Mucosa of descending colon (tissue), 3 donors: Measurements from ENCODE around the gene UGP2. TPM values are rescaled to one million over a fixed set of nuclear protein-coding genes. Genes with fewer than 3 reads are reported as not detected.

ENCODE experiments used
- ATAC-seq: fragments of 200-7000 bp; cut with Tn5 transposase; one replicate; pipeline ENCODE4 v1.9.1; 2020; ENCODE audit warnings: mild to moderate bottlenecking, moderate library complexity
- DNase-seq, 3 donors: peaks; one replicate each; pipeline ENCODE4 v3.0.0-alpha.2; 2020
- H3K36me3 ChIP-seq: fragments of 200-600 bp; one replicate; pipeline ENCODE4 v1.8.0; 2021; ENCODE audit warnings: low read depth, mild to moderate bottlenecking
- H3K4me1 ChIP-seq: fragments of 200-600 bp; one replicate; pipeline ENCODE4 v1.8.0; 2021; ENCODE audit warnings: low read depth, mild to moderate bottlenecking
- H3K4me3 ChIP-seq: fragments of 200-600 bp; one replicate; pipeline ENCODE4 v1.8.0; 2021; ENCODE audit warnings: mild to moderate bottlenecking
- H3K9me3 ChIP-seq: fragments of 200-600 bp; one replicate; pipeline ENCODE4 v1.8.0; 2021; ENCODE audit warnings: mild to moderate bottlenecking
- CTCF ChIP-seq: fragments of 200-600 bp; IDR thresholded peaks from one replicate; pipeline ENCODE4 v1.8.0; 2022; ENCODE audit warnings: antibody characterized with exemption, mild to moderate bottlenecking
- intact Hi-C, 2 donors: fragments of 100-400 bp; cut with DNase I in 1 of 2; cut with micrococcal nuclease in 1 of 2; formaldehyde crosslinking; loops; one replicate each; pipeline versions ENCODE4 v1.11.0 to v1.11.1; 2022; cut with DNase I, micrococcal nuclease
- long read RNA-seq, 2 donors: library from polyadenylated mRNA; unstranded; transcript quantifications; one replicate each; pipeline ENCODE4 v2.0.0, GENCODE V29; 2019 to 2021
- total RNA-seq, 3 donors: library from RNA; stranded (reverse); fragmentation: NEBNext Ultra II Directional in 2 of 3; extraction: Animal tissue kit (Norgen Biotek cat#: 25700) in 2 of 3; gene quantifications; one replicate each; pipeline versions ENCODE4 v1.2.1 to v1.2.4, GENCODE V29; 2021 to 2023
- donor health status: DM: no; HTN: no; CAD: no; lungs with moderate emphysema.
- donor health status: DM: no; HTN: no; CAD: no.
- donor health status: DM: no; HTN: yes; CAD: no.

The UGP2 gene
- total RNA-seq: 100 to 1,000 TPM; 408 to 683 (median 538) TPM
- long read RNA-seq, donor 1, transcript UGP2-201 (10 exons, 2,338 nt): major isoform, 318 of 522 reads
- long read RNA-seq, donor 1, transcript UGP2-202 (10 exons, 2,136 nt): minor isoform, 110 of 522 reads
- long read RNA-seq, donor 1, transcript UGP2-207 (11 exons, 2,057 nt): minor isoform, 10 of 522 reads
- long read RNA-seq, donor 1, partial matches to known transcripts: 24 of 522 reads
- long read RNA-seq, donor 1, other reads (novel, unspliced or antisense): 60 of 522 reads
- long read RNA-seq, donor 2, transcript UGP2-202 (10 exons, 2,136 nt): minor isoform, 52 of 361 reads
- long read RNA-seq, donor 2, transcript UGP2-201 (10 exons, 2,338 nt): major isoform, 256 of 361 reads
- long read RNA-seq, donor 2, partial matches to known transcripts: 28 of 361 reads
- long read RNA-seq, donor 2, other reads (novel, unspliced or antisense): 25 of 361 reads

DNA sequence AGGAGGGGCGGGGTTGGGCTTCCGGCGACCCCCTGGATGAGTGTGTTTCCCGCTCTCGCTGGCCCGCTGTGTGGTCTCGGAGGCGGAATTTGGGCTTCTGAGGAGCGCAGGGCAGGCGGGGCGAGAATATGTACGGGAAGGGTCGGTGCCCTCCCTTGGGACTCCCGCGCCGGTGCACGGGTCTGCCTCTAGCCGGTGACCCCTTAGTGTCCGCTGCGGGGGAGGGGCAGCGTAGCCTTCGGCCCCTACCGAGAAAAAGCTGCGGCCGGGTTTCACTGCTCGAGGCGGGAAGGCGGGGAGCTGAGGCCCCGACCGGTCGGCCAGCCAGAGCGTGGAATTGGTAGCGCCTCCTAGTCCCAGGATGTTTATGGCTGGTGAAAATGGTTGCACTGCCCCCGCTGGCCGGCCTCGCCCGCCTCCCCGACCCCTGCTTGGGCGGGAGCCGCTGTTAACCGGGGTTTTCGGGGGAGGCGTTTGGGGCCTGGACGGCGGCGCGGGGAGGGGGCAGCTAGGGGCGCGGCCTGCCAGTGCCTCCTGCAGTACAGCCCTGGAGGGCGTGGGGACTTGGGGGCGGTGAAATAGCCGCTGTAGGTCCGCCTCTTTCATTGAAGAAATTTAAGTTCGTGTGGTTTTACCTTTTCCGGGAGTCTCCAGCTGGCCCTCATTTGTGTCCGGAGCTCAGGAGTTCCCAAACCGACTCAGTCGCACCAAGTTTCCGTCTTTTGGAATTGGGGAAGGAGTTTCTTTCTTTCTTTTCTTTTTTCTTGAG lies at the start of gene UGP2:
UGP2 (plus strand) TSS at position 643 of the 769 bp plus-strand sequence. CDS start 290 bp downstream, outside the sequence.
- ATAC-seq (peak; percentile 85), DNase-seq (peak; percentile 94 to 97 (median 94))
- no peak for TF ChIP-seq CTCF
- Histone ChIP-seq H3K4me3 (peak within 1 kb of the TSS; percentile 88), H3K4me1 (peaks cover 24% of the 10 kb centered on the region), H3K9me3 (no peaks in the 10 kb centered on the region), H3K36me3 (no peaks in the 10 kb centered on the region)
- intact Hi-C loops: no loop called here

GRCh38 chr2:63792530-63792929 lies 49.2 kb upstream of the UGP2 start:
- no peak for TF ChIP-seq CTCF
- ATAC-seq (no peak), DNase-seq (no peak)
- Histone ChIP-seq H3K4me3 (no peak overlapping the region), H3K4me1 (no peaks in the 10 kb centered on the region), H3K36me3 (no peaks in the 10 kb centered on the region), H3K9me3 (no peaks in the 10 kb centered on the region)
- intact Hi-C loops: no loop called here

- H3K9me3 ChIP-seq: no peaks in the 10 kb centered on the region
- intact Hi-C loops: no loop called here
- H3K36me3 ChIP-seq: no peaks in the 10 kb centered on the region
- H3K4me1 ChIP-seq: no peaks in the 10 kb centered on the region
- no peak for TF ChIP-seq CTCF
- ATAC-seq (no peak), DNase-seq (no peak)
- H3K4me3 ChIP-seq: no peak overlapping the region
Measured at GRCh38 chr2:63796366-63796765, 45.3 kb upstream of the UGP2 start.

DNA sequence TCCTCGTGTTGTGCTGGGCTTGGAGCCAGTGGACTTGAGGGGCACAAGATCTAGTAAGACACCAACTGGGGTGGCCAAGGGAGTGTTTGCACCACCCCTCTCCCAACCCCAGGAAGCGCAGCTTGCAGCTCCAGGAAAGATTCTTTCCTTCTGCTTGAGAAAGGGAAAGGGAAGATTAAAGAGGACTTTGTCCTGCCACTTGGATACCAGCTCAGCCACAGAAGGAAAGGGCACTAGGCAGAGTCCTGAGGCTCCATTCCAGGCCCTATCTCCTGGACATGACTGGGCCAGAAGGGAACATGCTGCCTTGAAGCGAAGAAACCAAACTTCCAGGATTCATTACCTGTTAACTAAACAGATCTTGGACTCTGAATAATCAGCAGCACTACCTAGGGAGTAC lies 44.9 kb upstream of the UGP2 start:
- Histone ChIP-seq H3K9me3 (no peaks in the 10 kb centered on the region), H3K4me1 (no peaks in the 10 kb centered on the region), H3K36me3 (no peaks in the 10 kb centered on the region), H3K4me3 (no peak overlapping the region)
- intact Hi-C loops: no loop called here
- ATAC-seq (peak; percentile 55), DNase-seq (no peak)
- TF ChIP-seq CTCF: no peak

DNA sequence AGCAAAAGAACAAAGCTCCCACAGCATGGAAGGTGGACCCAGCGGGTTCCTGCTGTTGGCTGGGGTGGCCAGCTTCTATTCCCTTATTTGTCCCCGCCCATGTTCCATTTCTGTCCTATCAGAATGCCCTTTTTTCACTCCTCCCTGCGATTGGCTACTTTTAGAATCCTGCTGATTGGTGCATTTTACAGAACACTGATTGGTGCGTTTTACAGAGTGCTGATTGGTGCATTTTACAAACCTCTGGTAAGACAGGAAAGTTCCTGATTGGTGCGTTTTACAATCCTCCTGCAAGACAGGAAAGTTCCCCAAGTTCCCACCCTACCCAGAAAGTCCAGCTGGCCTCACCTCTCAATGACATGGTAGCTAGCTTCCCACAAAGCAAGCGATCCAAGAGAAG lies 40.2 kb upstream of the UGP2 start:
- Histone ChIP-seq H3K9me3 (peaks cover 4% of the 10 kb centered on the region), H3K4me1 (no peaks in the 10 kb centered on the region), H3K4me3 (no peak overlapping the region), H3K36me3 (no peaks in the 10 kb centered on the region)
- intact Hi-C loops: no loop called here
- no peak for TF ChIP-seq CTCF
- DNase-seq (no peak), ATAC-seq (no peak)
